Measurements from ENCODE around the gene BBS9.

GRCh38 chr7:33428415-33428814, 299.1 kb downstream of the BBS9 start:
- TF ChIP-seq CTCF (IDR thresholded peaks at IDR 0.05) (no peak), ZFX (IDR thresholded peaks at IDR 0.05; ENCODE audit: borderline replicate concordance) (no peak)
